GM19463 (cell line): Measurements from ENCODE around the gene FLNC.

Experiments
- ATAC-seq: cut with Tn5 transposase; IDR thresholded peaks from one replicate; pipeline ENCODE4 v1.9.1; 2021; ENCODE audit warnings: mild to moderate bottlenecking, moderate library complexity; ENCODE audit not compliant: unreplicated experiment

FLNC gene

DNA sequence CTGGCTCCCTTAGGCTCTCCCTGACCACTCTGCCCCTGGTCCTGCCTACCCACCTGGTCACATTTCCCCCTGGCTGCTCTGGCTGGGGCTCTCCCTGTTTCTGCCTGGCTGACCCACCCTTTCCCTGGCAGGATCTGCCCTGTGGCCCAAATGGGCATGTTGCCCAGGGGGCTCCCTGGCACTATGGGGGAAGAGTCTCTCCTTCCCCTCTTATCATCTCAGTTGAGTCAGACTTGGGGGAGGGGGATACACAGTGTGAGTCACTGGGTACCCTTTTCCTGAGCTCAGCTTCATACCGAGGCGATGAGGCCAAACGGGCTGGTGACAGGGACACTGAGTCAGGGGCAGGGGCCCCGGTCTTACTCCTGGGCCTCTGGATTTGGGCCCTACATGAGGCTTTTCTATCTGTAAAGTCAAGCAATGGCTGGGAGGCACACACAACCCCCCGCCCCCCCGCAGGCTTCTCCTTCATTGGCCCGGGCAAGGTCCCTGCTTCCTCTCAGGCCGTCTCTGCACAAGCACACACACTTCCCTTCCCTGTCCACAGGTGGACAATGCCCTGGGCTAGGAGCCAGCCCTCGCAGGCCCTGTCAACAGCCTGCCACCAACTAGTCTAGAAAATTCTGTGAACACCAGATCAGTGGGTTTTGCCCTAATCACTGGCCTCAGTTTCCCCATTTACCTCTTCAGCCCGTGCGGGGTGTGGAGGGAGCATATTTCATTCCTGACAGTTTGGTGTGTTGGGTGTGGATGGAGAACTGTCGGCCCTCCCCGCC is 627 bp upstream of the FLNC start:
- no peak for ATAC-seq

DNA sequence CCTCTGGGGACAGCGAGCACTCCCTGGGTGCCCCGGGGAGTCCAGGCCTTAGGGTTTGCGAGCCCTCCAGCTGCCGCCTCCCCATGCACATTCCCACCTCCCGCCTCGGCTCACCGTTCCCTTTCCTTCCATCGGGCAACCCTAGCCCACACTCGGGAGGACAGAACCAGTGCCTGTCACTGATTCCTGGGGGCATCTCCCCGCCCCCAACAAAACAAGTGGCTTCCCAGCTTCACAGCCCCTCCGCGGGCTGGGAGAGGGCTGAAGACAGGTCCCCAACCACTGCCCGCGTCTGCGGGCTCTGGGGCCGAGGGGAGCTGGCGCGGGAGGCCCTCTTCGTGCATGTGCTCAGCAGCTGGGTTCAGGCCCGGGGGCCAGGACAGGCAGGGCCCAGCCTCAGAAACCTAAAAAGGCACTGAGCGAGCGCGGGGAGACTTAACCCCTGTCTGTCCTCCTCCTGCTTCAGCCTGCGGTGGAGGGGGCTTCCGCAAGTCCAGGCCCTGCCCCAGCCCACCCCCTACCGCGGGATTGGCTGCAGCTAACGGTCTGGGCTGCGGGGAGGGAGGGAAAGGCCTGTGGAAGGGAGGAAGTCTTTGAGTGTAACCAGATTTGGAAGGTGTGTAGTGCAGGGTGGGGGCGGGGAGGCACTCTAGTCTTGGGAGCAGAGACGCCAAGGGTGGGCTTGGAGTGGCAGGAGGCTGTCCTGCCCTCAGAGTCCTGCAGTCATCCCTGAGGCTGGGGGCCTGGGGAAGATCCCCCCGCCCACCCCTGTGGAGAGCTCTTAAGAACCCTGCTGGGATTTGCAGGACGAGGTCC is 1.2 kb downstream of the FLNC start:
- no peak for ATAC-seq

DNA sequence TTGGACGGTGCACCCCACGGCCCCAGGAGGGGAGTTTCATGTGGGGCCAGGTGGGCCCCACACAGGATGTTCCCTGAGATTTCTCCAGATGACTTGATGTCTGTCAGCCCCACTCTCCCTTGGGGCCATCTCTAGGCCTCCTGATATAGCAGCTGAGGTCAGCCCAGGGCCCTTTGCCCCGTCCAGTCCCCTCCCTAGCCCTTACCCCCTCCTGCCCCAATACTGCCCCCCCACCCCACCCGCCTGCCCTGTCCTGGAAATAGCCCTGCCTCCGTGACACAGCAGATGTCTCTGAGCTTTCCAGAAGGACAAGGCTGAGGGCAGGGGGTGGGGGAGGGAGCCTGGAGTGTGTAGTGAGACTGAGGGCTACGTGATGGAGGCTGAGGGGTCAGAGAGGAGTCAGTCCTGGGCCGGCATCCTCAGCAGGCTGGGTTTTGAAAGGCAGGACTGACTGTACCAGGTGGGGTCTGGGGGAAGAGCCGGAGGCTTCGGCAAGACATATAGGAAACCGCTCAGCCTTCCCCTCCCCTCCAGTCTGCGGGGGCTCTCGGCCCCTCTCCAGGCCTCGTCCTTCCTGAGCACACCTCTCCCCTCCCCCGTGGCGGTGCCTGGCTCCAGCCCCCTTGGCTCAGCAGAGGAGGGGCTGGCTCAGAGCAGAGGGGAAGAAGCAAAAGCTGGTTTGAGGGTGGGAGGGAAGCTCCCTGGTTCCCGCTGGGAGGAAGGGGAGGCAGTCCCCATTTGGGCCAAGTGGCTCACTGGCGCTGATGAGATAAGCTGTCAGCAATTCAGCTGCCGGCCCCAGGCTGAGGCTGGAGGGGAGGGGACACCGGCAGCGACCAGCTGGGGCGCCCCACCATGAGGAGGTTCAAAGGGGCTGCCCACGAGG is 2.0 kb downstream of the FLNC start:
- ATAC-seq, result no peak

DNA sequence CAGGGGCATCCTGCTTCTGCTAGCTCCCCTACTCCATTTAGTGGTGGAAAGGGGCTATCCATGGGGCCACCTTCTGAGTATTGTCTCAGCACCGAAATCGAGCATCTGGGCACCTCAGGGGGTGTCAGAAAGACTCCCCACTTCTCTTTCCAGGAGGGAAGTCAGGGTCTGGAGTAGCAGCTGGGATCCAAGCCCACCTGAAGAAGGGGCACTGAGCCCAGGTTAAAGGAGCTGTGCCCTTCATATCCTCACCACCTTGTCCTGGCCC is 2.6 kb downstream of the FLNC start:
- no peak for ATAC-seq

DNA sequence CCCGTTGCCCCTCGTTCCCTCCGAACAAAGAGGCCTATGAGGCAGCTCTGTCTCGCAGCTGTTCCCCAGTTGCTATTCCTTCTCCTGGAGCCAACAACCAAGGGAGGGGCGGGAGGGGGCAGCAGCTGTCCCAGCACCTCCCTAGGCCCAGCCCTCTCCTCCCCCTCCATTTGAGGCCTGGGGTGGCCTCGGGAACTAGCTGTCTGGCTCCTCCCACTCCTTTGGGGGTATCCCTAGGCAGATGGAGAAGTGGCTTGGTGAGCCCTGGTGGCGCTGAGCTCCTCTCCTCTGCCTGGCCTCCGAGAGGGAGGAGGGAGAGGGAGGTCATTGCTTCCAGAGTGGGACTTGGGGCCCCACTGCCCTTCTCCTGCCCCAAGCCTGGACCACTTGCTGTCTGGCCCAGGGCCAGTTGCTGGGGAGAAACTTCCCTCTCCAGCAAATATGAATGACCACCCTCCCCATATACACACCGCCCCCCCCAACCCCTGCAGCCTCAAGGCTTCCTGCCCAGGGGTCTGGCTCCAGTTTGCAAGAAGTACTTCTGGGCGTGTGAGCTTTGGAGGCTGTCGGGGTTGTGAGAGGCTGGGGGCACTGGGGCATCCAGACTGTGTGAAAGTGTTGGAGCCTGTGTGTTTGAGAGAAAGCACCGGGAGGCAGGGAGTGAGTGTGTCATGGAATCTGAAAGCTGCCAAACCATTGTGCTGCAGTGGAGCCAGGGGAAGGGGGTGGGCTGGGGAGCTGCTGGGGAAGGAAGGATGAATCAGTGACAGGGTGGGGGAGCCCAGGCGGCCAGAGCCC is 3.1 kb downstream of the FLNC start:
- ATAC-seq, result no peak

DNA sequence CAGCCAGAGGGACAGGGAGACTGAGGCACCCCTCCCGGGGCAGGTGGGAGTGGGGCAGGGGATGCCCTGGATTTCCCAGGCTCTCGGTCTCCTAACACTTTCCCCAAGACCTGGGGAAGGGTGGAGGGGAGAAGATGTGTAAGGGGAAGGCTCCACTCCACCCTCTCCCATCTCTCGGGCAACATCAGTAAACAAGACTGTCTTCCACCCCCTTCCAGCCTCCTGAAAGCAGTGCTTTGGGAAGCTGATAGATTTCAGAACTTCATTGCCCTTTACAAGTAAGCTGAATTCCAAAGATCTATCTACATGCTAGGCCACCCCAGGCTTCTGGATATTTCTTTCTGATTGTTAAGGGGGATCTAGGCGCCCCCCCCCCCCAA is 3.7 kb downstream of the FLNC start:
- ATAC-seq, result no peak

DNA sequence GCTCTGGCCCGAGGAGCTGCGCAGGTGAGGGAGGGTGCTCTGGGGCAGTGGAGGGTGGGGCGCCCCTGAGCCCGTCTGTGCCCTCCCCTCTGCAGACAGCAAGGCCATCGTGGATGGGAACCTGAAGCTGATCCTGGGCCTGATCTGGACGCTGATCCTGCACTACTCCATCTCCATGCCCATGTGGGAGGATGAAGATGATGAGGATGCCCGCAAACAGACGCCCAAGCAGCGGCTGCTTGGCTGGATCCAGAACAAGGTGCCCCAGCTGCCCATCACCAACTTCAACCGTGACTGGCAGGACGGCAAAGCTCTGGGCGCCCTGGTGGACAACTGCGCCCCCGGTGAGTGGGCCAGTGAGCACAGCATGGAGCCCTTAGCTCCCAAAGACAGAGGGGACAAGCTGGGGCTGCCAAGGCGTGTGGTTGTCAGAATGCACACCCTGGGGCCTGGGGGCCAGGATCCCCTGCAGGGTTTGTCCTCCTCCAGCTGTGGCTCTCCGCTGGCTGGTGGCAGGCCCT is 5.1 kb downstream of the FLNC start:
- no peak for ATAC-seq

DNA sequence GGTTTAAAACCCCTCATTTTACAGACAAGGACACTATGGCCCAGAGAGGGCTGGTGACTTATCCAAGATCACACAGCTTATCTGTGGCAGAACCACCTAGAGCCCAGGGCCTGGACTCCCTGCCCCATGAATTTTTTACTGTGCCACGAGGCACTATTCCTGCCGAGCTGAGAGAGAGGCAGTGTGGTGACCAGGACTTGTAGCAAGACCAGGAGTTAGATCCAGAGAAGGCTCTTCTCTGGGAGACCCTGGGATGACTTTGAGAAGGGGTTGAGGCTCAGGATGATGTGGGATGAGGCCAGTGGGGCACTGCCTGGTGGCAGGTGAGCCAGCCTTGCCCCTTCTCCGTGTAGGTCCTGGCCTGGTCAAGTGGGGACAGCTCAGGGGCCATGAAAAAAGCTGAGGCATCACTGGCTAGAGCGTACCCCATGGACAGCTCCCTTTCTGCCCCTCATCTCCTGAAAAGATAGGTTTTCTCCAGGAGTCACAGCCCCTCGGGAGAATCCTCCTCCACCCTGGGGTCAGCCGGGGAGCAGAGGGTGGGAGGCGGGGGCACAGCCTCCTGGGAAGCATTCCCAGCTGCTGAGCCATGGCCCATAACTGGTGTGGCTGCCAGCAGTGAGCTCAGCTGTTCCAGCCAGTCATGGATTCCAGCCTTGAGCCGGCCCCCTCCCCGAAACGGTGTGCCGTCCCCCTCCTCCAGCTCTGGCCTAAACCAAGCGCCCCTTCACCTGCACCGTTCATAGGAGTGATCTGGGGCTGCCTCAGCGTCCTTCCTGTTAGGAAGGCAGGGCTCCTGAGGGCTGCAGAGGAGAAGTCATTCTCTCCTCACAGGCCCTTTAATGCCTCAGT is 5.8 kb downstream of the FLNC start:
- no peak for ATAC-seq

DNA sequence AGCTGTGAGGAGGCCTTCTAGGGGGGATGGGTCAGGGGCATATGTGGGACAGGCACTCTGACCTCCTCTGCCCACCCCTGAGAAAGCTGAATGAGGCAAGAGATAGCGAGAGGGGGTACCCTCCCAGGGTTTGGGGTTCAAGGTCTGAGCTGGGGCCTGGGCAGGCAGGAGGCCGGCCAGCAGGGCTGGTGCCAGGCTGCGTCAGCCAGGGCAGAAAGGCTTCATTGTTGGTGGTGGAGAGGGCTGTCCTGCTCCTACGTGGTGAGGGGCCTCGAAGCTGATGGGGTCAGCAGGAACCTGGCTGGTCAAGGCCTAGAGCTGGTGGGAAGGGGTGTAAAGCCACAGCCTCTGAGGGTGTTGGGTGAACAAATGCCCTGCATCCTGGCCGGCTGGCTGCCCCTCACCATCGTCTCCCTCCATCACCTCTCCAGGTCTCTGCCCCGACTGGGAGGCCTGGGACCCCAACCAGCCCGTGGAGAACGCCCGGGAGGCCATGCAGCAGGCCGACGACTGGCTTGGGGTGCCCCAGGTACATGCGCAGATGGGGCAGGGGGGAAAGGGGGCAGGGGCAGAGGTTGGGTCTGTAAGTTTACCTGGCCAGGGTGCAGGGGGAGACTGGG is 6.6 kb downstream of the FLNC start:
- ATAC-seq, result no peak

DNA sequence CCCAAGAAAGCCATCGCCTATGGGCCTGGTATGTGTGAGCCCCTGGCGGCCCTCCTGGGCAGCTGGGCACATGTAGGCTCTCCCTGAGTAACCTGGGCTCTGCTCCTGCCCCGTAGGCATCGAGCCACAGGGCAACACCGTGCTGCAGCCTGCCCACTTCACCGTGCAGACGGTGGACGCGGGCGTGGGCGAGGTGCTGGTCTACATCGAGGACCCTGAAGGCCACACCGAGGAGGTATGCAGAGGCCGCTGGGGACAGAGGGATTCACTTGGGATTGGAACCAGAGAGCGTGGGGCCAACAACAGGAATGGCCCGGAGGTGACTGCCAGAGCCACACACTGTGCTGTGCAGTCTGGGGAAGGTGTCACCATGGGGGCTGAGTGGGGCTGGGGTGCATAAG is 7.3 kb downstream of the FLNC start:
- ATAC-seq, result no peak

DNA sequence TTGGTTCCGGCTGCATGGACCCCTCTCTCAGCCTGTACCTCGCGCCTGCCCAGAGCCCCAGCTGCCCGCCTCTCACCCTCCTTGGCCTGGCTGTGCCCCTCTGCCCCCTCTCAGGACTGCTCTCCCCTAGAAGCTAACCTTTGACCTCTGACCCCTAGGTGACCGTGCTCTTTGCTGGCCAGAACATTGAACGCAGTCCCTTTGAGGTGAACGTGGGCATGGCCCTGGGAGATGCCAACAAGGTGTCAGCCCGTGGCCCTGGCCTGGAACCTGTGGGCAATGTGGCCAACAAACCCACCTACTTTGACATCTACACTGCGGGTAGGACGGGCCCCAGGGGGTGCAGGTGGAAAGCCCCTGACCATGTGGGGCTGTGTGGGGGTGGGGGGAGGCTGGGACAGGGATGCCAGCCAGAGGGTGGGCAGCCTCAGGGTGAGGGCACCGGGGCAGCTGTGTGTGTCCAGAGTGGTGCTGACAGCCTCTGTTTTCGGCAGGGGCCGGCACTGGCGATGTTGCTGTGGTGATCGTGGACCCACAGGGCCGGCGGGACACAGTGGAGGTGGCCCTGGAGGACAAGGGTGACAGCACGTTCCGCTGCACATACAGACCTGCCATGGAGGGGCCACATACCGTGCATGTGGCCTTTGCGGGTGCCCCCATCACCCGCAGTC is 8.0 kb downstream of the FLNC start:
- ATAC-seq, result no peak

DNA sequence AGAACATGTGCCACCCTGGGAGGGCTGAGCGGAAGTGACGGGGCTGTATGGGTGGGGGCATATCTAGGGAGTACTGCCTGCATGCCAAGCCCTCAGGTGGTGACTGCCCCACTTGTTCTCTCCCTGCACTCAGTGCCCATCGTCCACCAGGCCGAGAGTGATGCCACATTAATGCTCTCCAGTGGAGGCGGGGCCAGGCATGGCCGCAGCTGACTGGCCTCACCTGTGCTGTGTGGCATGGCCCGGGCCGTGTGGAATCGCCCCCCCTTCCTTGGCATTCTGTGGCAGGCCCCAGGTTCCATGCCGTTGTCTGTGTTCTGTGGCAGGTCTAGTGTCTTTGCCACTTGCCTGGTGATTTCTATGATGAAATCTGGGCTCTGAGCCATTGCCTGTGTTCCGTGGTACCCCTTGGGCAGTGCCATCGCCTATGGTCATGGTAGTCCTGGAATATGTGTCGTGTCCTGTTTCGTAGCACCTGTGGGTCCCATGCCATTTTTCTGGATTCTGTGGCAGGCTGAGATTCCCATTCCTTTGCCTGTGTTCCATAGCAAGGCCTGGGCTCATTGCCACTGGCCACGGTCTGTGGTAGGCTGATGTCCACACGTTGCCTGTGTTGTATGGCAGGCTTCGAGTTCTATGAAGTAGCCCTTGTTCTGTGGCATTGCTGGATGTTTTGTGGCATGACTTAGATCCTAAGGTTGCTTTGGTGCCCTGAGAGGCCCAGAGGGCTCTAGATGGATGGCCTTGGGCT is 8.9 kb downstream of the FLNC start:
- no peak for ATAC-seq

DNA sequence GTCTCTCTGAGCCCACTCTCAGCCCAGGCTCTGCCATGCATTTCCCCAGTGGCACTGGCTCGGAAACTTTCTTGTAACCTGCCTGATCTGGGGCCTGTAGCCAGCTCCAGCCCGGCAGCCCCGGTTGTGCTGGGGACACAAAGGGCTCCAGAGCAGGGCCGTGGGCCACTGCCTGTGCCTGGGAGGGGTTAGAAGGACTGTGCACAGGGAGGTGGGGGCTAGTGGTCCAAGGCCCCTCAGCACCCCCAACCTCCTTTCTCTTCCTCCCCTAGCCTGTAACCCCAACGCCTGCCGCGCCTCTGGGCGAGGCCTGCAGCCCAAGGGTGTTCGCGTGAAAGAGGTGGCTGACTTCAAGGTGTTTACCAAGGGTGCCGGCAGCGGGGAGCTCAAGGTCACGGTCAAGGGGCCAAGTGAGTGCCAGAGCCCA is 9.6 kb downstream of the FLNC start:
- ATAC-seq, result no peak

DNA sequence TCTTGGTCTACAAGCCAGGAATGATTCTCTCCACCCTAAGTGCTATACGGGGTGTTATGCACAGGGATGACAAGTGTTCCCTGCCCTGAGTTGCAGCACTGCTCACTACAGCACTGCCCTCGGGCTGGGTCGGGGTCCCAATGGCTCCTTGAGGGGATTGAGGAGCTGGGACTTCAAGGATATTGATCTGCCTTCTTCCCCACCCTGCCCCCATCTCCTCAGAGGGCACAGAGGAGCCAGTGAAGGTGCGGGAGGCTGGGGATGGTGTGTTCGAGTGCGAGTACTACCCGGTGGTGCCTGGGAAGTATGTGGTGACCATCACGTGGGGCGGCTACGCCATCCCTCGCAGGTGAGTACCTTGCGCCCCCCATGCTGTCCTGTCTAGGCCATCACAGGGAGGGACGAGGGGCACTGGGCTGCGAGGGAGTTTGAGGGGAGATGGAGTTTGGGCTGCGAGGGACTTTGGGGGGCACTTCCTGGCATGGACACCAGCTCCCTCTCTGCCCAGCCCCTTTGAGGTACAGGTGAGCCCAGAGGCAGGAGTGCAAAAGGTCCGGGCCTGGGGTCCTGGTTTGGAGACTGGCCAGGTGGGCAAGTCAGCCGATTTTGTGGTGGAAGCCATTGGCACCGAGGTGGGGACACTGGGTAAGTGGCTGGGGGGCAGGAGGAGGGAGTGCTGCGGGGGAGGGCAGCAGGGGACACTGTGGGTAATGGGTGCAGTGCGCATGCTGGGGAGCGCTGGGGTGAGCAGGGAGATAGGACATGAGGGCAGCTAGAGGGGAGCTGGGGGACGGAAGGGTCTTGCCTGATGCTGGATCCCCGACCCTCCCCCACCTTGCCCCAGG is 10.3 kb downstream of the FLNC start:
- no peak for ATAC-seq

DNA sequence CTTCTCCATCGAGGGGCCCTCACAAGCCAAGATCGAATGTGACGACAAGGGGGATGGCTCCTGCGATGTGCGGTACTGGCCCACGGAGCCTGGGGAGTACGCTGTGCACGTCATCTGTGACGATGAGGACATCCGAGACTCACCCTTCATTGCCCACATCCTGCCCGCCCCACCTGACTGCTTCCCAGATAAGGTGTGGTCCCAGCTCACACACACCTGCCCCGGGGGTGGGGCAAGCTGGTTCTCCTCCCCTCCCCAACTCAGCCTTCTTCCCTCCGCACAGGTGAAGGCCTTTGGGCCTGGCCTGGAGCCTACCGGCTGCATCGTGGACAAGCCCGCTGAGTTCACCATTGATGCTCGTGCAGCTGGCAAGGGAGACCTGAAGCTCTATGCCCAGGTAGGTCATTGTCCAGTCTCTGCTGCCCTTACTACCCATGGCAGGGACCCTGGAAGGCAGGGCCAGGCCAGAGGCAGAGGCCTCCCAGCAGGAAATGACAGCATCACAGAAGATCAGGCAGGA is 11.0 kb downstream of the FLNC start:
- ATAC-seq, result no peak

DNA sequence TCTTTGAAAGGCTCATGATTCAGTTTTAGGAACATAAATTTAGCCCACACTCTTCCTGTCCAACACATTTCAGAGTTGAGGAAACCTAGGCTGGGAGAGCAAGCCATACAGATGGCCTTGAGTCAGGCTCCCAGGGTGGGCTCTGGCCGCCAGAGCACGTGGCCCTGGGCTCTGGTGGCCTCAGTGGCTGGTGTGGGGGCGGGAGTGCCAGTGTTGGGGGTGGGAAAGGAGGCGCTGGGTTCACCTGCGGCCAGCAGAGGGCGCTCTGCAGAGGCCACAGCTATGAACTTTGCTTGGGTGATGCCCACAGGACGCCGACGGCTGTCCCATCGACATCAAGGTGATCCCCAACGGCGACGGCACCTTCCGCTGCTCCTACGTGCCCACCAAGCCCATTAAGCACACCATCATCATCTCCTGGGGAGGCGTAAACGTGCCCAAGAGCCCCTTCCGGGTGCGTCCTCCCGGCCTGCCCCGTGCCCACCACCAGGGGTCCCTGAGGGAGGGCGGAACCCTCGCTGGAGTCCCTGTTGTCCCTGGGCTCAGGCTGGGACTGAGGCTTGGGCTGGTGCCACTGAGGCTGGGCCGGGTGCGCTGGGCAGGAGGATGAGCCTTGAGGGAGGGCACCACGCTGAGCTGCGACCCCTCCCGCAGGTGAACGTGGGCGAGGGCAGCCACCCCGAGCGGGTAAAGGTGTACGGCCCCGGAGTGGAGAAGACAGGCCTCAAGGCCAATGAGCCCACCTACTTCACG is 11.9 kb downstream of the FLNC start:
- ATAC-seq, result peak; percentile 65
